B cell (primary cell): ENCODE measurements around the gene CREB5. TPM values are rescaled to one million over a fixed set of nuclear protein-coding genes. Genes with fewer than 3 reads are reported as not detected.

ENCODE experiments used
- ATAC-seq: fragments of 200-7000 bp; cut with Tn5 transposase; one replicate; pipeline ENCODE4 v1.10.0; 2021; ENCODE audit warnings: low read depth, mild to moderate bottlenecking, moderate number of reproducible peaks, moderate library complexity
- CTCF ChIA-PET: fragments of 350-600 bp; sonication (Branson Sonifier 250); formaldehyde crosslinking; loops from one replicate; lab custom pipeline; 2021; ENCODE audit warnings: antibody characterized with exemption, inconsistent platforms; lab: Charles Lee
- POLR2A ChIA-PET: fragments of 350-600 bp; sonication (Branson Sonifier 250); formaldehyde crosslinking; loops from one replicate; lab custom pipeline; 2021; ENCODE audit warnings: antibody characterized with exemption; lab: Charles Lee
- DNase-seq: peaks from one replicate; pipeline ENCODE4 v3.0.0; 2013
- H2AFZ ChIP-seq: 2 replicates; pipeline ENCODE4 v1.6.1; 2012; ENCODE audit warnings: mild to moderate bottlenecking, low read depth, low read length; ENCODE audit not compliant: insufficient read depth, poor library complexity, severe bottlenecking
- H3K27ac ChIP-seq, 2 donors: 1 replicate in 1 of 2; 2 replicates in 1 of 2; pipeline ENCODE4 v1.5.1; 2012 to 2013; ENCODE audit warnings: low read length in 2 of 2, mild to moderate bottlenecking in 2 of 2, moderate library complexity in 1 of 2
- H3K27me3 ChIP-seq, 4 experiments: fragments of 200-600 bp in 1 of 4; sonication (generic) in 1 of 4; replicated peaks in 1 of 4; 1 replicate in 2 of 4; 2 replicates in 2 of 4; pipeline versions ENCODE4 v1.6.1 to v1.7.0; 2013 to 2016; ENCODE audit warnings: low read length in 3 of 4, mild to moderate bottlenecking in 2 of 4, mixed read lengths in 1 of 4, moderate library complexity in 1 of 4; ENCODE audit not compliant: insufficient read depth in 4 of 4, control insufficient read depth in 3 of 4; ENCODE audit errors: control extremely low read depth in 1 of 4
- H3K36me3 ChIP-seq, 2 experiments: replicated peaks in 1 of 2; 1 replicate in 1 of 2; 2 replicates in 1 of 2; pipeline versions ENCODE4 v1.6.1 to v1.7.1; 2013; ENCODE audit warnings: low read length in 1 of 2; ENCODE audit not compliant: insufficient read depth in 2 of 2, control insufficient read depth in 1 of 2; ENCODE audit errors: control extremely low read depth in 1 of 2, extremely low read depth in 1 of 2
- H3K4me1 ChIP-seq, 2 donors: fragments of 200-600 bp in 1 of 2; sonication (generic) in 1 of 2; 1 replicate in 1 of 2; 2 replicates in 1 of 2; pipeline versions ENCODE4 v1.5.1 to v1.6.1; 2013 to 2017; ENCODE audit warnings: low read length in 2 of 2; ENCODE audit not compliant: control insufficient read depth in 2 of 2, insufficient read depth in 2 of 2
- H3K4me2 ChIP-seq: replicated peaks from 2 replicates; pipeline ENCODE3; 2012; ENCODE audit warnings: mild to moderate bottlenecking, low read depth, low read length; ENCODE audit not compliant: poor library complexity, severe bottlenecking
- H3K4me3 ChIP-seq, 5 experiments: fragments of 200-600 bp in 1 of 5; sonication (generic) in 1 of 5; 1 replicate in 3 of 5; 2 replicates in 2 of 5; pipeline versions ENCODE4 v1.5.1 to v1.7.0; 2011 to 2016; ENCODE audit warnings: low read length in 4 of 5, mild to moderate bottlenecking in 4 of 5, low read depth in 2 of 5, control low read depth in 1 of 5, moderate library complexity in 1 of 5; ENCODE audit not compliant: insufficient read depth in 1 of 5; ENCODE audit errors: control extremely low read depth in 1 of 5, extremely low read depth in 1 of 5
- H3K79me2 ChIP-seq: fragments of 200-600 bp; sonication (generic); one replicate; pipeline ENCODE4 v1.6.0; 2016; ENCODE audit warnings: low read length; ENCODE audit not compliant: control insufficient read depth, insufficient read depth
- H3K9ac ChIP-seq: fragments of 200-600 bp; sonication (generic); 2 replicates; pipeline ENCODE4 v1.6.1; 2017; ENCODE audit warnings: mild to moderate bottlenecking, low read length, moderate library complexity
- H3K9me3 ChIP-seq, 3 donors: one replicate each; pipeline versions ENCODE4 v1.6.1 to v1.7.1; 2013; ENCODE audit warnings: low read length in 2 of 3; ENCODE audit not compliant: control insufficient read depth in 2 of 3, insufficient read depth in 1 of 3; ENCODE audit errors: control extremely low read depth in 1 of 3
- H4K20me1 ChIP-seq: 2 replicates; pipeline ENCODE4 v1.6.0; 2012; ENCODE audit warnings: mild to moderate bottlenecking, low read length; ENCODE audit not compliant: insufficient read depth, control insufficient read depth, poor library complexity, severe bottlenecking
- H3K27ac Mint-ChIP-seq: one replicate; pipeline ENCODE4 v1.8.0; 2021; ENCODE audit warnings: mixed read lengths
- H3K27me3 Mint-ChIP-seq: one replicate; pipeline ENCODE4 v1.8.0; 2021; ENCODE audit warnings: mixed read lengths
- H3K4me1 Mint-ChIP-seq: one replicate; pipeline ENCODE4 v1.8.0; 2021; ENCODE audit warnings: mixed read lengths
- H3K4me3 Mint-ChIP-seq: one replicate; pipeline ENCODE4 v1.8.0; 2021; ENCODE audit warnings: mixed read lengths
- H3K9me3 Mint-ChIP-seq: one replicate; pipeline ENCODE4 v1.8.0; 2022; ENCODE audit warnings: mixed read lengths; ENCODE audit not compliant: insufficient read depth
- EZH2 ChIP-seq: IDR thresholded peaks from 2 replicates; pipeline ENCODE4 v1.6.1; 2012; ENCODE audit warnings: borderline replicate concordance, low read depth, mild to moderate bottlenecking, moderate library complexity, low read length; ENCODE audit not compliant: insufficient read depth, poor library complexity, severe bottlenecking
- WGBS: methylation state at CpG from one replicate; pipeline ENCODE4 v1.1.5; 2013; ENCODE audit warnings: missing lambda C conversion rate; ENCODE audit not compliant: insufficient coverage; 5-methylcytosine and 5-hydroxymethylcytosine counted together
- intact Hi-C: fragments of 100-400 bp; cut with micrococcal nuclease; formaldehyde crosslinking; loops from one replicate; pipeline ENCODE4 v1.10.0; 2022
- polyA plus RNA-seq: library from polyadenylated mRNA; depleted of rRNA; stranded (reverse); fragments of >200 nt; gene quantifications from 2 replicates; pipeline ENCODE4 v1.2.3, GENCODE V29; 2012
- total RNA-seq, 2 donors: library from RNA; stranded (reverse); fragments of 120-200 nt in 1 of 2; gene quantifications; 1 replicate in 1 of 2; 2 replicates in 1 of 2; pipeline versions ENCODE4 v1.2.3 to v1.2.4, GENCODE V29; 2013 to 2022
- TF ChIP-seq, protein P1 (sequence below): fragments of 200-600 bp; IDR thresholded peaks from one replicate; pipeline ENCODE4 v1.8.0; 2022; ENCODE audit warnings: antibody characterized with exemption, mild to moderate bottlenecking

Gene CREB5
- total and polyA plus RNA-seq, 2 donors (not counting 1 experiment from before 2014, with no cell fraction given): 0.05 to 0.95 TPM

DNA sequence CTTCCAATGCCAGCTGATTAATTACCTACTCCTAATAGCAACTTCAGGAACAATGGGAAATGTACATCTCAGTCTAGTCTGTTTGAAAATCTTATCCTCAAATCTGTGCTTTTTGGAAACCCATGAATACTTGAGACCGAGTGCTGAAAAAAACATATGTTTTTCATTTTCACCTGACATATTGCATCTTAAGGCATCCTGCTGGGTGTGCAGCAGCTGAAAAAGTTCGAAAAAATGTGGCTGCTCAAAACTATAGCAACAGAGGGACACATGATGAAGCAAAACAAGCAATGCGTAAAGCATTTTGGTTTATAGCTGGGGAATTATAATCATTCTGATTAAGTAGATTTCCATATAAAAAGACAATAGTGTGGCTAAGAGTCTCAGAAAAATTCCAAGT lies 218.0 kb downstream of the CREB5 start:
- DNase-seq: no peak
- ChIA-PET POLR2A (no interaction called here), CTCF (no interaction called here)
- H3K79me2 ChIP-seq: no peaks in the 10 kb centered on the region
- no peak for ATAC-seq
- no peaks in the 10 kb centered on the region for H3K9me3 ChIP-seq
- peaks cover 0 to 6% (median 3%) of the 10 kb centered on the region in 4 experiments for H3K27me3 ChIP-seq
- no peaks in the 10 kb centered on the region for H4K20me1 ChIP-seq
- TF ChIP-seq EZH2: no peak
- TF ChIP-seq, protein P1, sequence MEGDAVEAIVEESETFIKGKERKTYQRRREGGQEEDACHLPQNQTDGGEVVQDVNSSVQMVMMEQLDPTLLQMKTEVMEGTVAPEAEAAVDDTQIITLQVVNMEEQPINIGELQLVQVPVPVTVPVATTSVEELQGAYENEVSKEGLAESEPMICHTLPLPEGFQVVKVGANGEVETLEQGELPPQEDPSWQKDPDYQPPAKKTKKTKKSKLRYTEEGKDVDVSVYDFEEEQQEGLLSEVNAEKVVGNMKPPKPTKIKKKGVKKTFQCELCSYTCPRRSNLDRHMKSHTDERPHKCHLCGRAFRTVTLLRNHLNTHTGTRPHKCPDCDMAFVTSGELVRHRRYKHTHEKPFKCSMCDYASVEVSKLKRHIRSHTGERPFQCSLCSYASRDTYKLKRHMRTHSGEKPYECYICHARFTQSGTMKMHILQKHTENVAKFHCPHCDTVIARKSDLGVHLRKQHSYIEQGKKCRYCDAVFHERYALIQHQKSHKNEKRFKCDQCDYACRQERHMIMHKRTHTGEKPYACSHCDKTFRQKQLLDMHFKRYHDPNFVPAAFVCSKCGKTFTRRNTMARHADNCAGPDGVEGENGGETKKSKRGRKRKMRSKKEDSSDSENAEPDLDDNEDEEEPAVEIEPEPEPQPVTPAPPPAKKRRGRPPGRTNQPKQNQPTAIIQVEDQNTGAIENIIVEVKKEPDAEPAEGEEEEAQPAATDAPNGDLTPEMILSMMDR: no peak
- H3K4me3 Mint-ChIP-seq: no peak overlapping the region
- no CpG with 5 or more reads among the region's 3 CpGs for WGBS
- no peak overlapping the region for H2AFZ ChIP-seq
- H3K4me3 ChIP-seq: no peak overlapping the region
- H3K9me3 Mint-ChIP-seq: no peaks in the 10 kb centered on the region
- no peaks in the 10 kb centered on the region for H3K4me1 Mint-ChIP-seq
- no peak overlapping the region for H3K27ac Mint-ChIP-seq
- H3K4me1 ChIP-seq: no peaks in the 10 kb centered on the region
- intact Hi-C loops: no loop called here
- H3K27ac ChIP-seq: no peak overlapping the region
- H3K27me3 Mint-ChIP-seq: peaks cover 20% of the 10 kb centered on the region
- no peak overlapping the region for H3K9ac ChIP-seq
- no peak overlapping the region for H3K4me2 ChIP-seq
- H3K36me3 ChIP-seq: no peaks in the 10 kb centered on the region

DNA sequence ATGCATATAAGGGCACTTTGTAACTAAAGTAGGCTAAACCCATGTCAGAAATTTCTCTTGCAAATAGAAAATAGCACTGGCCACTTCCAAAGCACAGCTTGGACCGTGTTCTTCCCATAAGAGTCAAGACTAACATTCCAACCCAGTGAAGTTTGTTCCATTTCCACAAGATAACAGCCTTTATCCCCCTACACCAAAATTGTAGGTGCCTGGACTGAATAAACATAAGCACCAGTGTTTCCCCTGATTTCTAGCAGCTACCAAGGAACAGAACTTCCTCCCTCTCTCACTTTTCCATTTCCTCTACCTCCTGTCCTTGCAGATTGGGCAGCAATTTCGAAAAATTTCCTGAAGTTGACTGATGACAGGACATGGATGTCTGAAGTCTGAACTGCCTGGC lies 219.7 kb downstream of the CREB5 start:
- H4K20me1 ChIP-seq: no peaks in the 10 kb centered on the region
- H3K4me1 ChIP-seq: no peaks in the 10 kb centered on the region
- H3K27me3 ChIP-seq: peaks cover 0 to 6% (median 1%) of the 10 kb centered on the region in 4 experiments
- H2AFZ ChIP-seq: no peak overlapping the region
- H3K36me3 ChIP-seq: no peaks in the 10 kb centered on the region
- H3K27me3 Mint-ChIP-seq: peaks cover 20% of the 10 kb centered on the region
- H3K27ac ChIP-seq: no peak overlapping the region
- H3K4me1 Mint-ChIP-seq: no peaks in the 10 kb centered on the region
- TF ChIP-seq, protein P1: no peak
- TF ChIP-seq EZH2: no peak
- no peak overlapping the region for H3K4me3 ChIP-seq
- H3K9me3 Mint-ChIP-seq: no peaks in the 10 kb centered on the region
- no peak overlapping the region for H3K4me3 Mint-ChIP-seq
- ATAC-seq (no peak), DNase-seq (no peak)
- CTCF ChIA-PET: interaction anchor here (0.6 kb wide), 1 partner anchor 57 kb away, joined by 3 read pairs; no protein-coding TSS in a partner anchor
- intact Hi-C loops: no loop called here
- WGBS: 37% methylated on average over 1 of the region's 2 CpGs
- H3K4me2 ChIP-seq: no peak overlapping the region
- no peaks in the 10 kb centered on the region for H3K9me3 ChIP-seq
- no peaks in the 10 kb centered on the region for H3K79me2 ChIP-seq
- no peak overlapping the region for H3K9ac ChIP-seq
- no peak overlapping the region for H3K27ac Mint-ChIP-seq
- POLR2A ChIA-PET: no interaction called here
